Measurements from ENCODE around the gene HMGB1.

DNA sequence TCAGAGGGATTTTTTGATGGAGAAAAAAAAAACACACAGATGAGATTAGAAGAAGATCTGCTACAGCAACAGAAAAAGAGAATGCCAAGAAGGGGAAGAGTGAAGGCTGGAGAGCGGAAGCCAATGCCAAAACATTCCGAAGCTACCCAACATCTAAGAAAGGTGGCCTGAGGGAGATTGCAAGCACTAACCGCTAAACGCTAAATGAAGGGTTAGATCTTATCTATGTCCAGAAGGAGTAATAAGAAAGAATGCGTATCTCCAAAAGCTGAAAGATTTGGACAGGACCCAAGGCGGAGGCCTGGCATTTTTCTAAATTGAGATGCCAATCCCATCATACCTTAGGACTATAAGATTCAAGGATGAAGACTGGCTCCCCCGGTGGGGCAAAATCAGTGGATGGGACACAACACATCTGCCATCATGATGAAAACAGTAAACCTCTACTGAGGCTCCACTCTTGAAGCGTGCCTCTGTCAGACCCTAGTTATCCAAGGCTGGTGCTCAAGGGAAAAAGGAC, 15.6 kb upstream of the HMGB1 start:
- TF ChIP-seq ZBTB8A (CRISPR knock-in tag; IDR thresholded peaks at IDR 0.05; ENCODE audit: borderline replicate concordance, low read depth) (no peak), ZFX (CRISPR knock-in tag; IDR thresholded peaks at IDR 0.05; ENCODE audit: low read depth) (no peak), ZNF282 (IDR thresholded peaks at IDR 0.05; ENCODE audit: partially characterized antibody) (no peak), ZNF672 (CRISPR knock-in tag; IDR thresholded peaks at IDR 0.05) (no peak), ZZZ3 (CRISPR knock-in tag; IDR thresholded peaks at IDR 0.05; ENCODE audit: borderline replicate concordance) (no peak), ZSCAN9 (CRISPR knock-in tag; IDR thresholded peaks at IDR 0.05; ENCODE audit: borderline replicate concordance) (no peak)
- TF ChIP-seq, protein P1, sequence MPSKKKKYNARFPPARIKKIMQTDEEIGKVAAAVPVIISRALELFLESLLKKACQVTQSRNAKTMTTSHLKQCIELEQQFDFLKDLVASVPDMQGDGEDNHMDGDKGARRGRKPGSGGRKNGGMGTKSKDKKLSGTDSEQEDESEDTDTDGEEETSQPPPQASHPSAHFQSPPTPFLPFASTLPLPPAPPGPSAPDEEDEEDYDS (CRISPR knock-in tag; IDR thresholded peaks at IDR 0.05): no peak
- TF ChIP-seq, protein P2, sequence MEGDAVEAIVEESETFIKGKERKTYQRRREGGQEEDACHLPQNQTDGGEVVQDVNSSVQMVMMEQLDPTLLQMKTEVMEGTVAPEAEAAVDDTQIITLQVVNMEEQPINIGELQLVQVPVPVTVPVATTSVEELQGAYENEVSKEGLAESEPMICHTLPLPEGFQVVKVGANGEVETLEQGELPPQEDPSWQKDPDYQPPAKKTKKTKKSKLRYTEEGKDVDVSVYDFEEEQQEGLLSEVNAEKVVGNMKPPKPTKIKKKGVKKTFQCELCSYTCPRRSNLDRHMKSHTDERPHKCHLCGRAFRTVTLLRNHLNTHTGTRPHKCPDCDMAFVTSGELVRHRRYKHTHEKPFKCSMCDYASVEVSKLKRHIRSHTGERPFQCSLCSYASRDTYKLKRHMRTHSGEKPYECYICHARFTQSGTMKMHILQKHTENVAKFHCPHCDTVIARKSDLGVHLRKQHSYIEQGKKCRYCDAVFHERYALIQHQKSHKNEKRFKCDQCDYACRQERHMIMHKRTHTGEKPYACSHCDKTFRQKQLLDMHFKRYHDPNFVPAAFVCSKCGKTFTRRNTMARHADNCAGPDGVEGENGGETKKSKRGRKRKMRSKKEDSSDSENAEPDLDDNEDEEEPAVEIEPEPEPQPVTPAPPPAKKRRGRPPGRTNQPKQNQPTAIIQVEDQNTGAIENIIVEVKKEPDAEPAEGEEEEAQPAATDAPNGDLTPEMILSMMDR (CRISPR knock-in tag; IDR thresholded peaks at IDR 0.05): no peak

All from HepG2 (cell line).